Smooth muscle cell (in vitro differentiated cells): ENCODE results near the gene NOVA1. TPM values are rescaled to one million over a fixed set of nuclear protein-coding genes. Genes with fewer than 3 reads are reported as not detected.

Experiments
- DNase-seq: peaks from one replicate; lab custom pipeline; 2025; ENCODE audit not compliant: unreplicated experiment; lab: John Stamatoyannopoulos, UW
- H2AFZ ChIP-seq: fragments of 200-600 bp; sonication (generic); 2 replicates; pipeline ENCODE4 v1.6.0; 2016; ENCODE audit warnings: antibody characterized with exemption, low read depth, mild to moderate bottlenecking
- H3F3A ChIP-seq: fragments of 200-600 bp; sonication (generic); 2 replicates; pipeline ENCODE4 v1.6.0; 2017; ENCODE audit warnings: antibody characterized with exemption, low read depth
- H3K27ac ChIP-seq: fragments of 200-600 bp; sonication (generic); 2 replicates; pipeline ENCODE4 v1.5.1; 2016; ENCODE audit warnings: low read depth, mild to moderate bottlenecking
- H3K27me3 ChIP-seq: fragments of 200-600 bp; sonication (generic); 2 replicates; pipeline ENCODE4 v1.6.1; 2016; ENCODE audit warnings: low read depth, mild to moderate bottlenecking
- H3K36me3 ChIP-seq: fragments of 200-600 bp; sonication (generic); 2 replicates; pipeline ENCODE4 v1.5.1; 2016; ENCODE audit warnings: low read depth
- H3K4me1 ChIP-seq: fragments of 200-600 bp; sonication (generic); 2 replicates; pipeline ENCODE4 v1.5.1; 2016; ENCODE audit warnings: low read depth
- H3K4me2 ChIP-seq: fragments of 200-600 bp; sonication (generic); 2 replicates; pipeline ENCODE4 v1.6.0; 2016; ENCODE audit warnings: mild to moderate bottlenecking
- H3K4me3 ChIP-seq: fragments of 200-600 bp; sonication (generic); 2 replicates; pipeline ENCODE4 v1.5.1; 2016; ENCODE audit warnings: mild to moderate bottlenecking
- H3K79me2 ChIP-seq: fragments of 200-600 bp; sonication (generic); 2 replicates; pipeline ENCODE4 v1.6.0; 2016; ENCODE audit warnings: low read depth, mild to moderate bottlenecking
- H3K9ac ChIP-seq: fragments of 200-600 bp; sonication (generic); 2 replicates; pipeline ENCODE4 v1.6.0; 2016; ENCODE audit warnings: low read depth
- H3K9me3 ChIP-seq: fragments of 200-600 bp; sonication (generic); replicated peaks from 2 replicates; pipeline ENCODE4 v1.5.1; 2016; ENCODE audit warnings: low read depth
- H4K20me1 ChIP-seq: fragments of 200-600 bp; sonication (generic); 2 replicates; pipeline ENCODE4 v1.6.0; 2016; ENCODE audit warnings: low read depth
- WGBS: methylation state at CpG from one replicate; pipeline ENCODE4 v1.1.7; 2016; ENCODE audit warnings: low lambda C conversion rate; 5-methylcytosine and 5-hydroxymethylcytosine counted together
- polyA plus RNA-seq: library from polyadenylated mRNA; unstranded; fragments of >200 nt; fragmentation: Nextera tagmentation; extraction: Ambion mirVana; gene quantifications from 2 replicates; pipeline ENCODE4 v1.2.1, GENCODE V29; 2016
- total RNA-seq: library from RNA; depleted of rRNA; stranded (reverse); fragments of >200 nt; gene quantifications from 2 replicates; pipeline ENCODE4 v1.2.3, GENCODE V29; 2014
- TF ChIP-seq, protein P1 (sequence below): fragments of 200-600 bp; sonication (generic); IDR thresholded peaks from 2 replicates; pipeline ENCODE4 v1.5.1; 2017; ENCODE audit warnings: borderline replicate concordance, mild to moderate bottlenecking, antibody characterized with exemption; ENCODE audit not compliant: insufficient read depth, poor library complexity, severe bottlenecking

Gene NOVA1
- total and polyA plus RNA-seq, 2 experiments from 2014 or later = 1.2 to 4.6 TPM

DNA sequence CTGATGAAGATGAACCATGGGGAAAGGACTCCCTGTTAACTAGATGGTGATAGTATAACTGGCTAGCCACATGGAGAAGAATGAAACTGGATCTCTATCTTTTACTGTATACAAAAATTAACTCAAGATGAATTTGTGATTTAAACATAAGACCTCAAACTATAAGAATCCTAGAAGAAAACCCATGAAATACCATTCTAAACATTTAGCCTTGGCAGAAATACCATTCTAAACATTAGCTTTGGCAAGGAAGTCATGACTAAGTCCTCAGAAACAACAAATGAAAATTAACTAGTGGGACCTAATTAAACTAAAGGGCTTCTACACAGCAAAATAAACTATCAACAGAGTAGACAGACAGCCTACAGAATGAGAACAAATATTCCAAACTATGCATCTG lies 28.4 kb upstream of the NOVA1 start:
- no peak for DNase-seq
- H3K4me1 ChIP-seq = peaks cover 10% of the 10 kb centered on the region
- no peaks in the 10 kb centered on the region for H3K36me3 ChIP-seq
- H3F3A ChIP-seq = no peaks in the 10 kb centered on the region
- H3K9ac ChIP-seq = no peak overlapping the region
- no peak overlapping the region for H3K4me3 ChIP-seq
- no peak overlapping the region for H3K27ac ChIP-seq
- H3K9me3 ChIP-seq = no peaks in the 10 kb centered on the region
- no peaks in the 10 kb centered on the region for H4K20me1 ChIP-seq
- H3K4me2 ChIP-seq = no peak overlapping the region
- no peaks in the 10 kb centered on the region for H3K79me2 ChIP-seq
- TF ChIP-seq, protein P1, sequence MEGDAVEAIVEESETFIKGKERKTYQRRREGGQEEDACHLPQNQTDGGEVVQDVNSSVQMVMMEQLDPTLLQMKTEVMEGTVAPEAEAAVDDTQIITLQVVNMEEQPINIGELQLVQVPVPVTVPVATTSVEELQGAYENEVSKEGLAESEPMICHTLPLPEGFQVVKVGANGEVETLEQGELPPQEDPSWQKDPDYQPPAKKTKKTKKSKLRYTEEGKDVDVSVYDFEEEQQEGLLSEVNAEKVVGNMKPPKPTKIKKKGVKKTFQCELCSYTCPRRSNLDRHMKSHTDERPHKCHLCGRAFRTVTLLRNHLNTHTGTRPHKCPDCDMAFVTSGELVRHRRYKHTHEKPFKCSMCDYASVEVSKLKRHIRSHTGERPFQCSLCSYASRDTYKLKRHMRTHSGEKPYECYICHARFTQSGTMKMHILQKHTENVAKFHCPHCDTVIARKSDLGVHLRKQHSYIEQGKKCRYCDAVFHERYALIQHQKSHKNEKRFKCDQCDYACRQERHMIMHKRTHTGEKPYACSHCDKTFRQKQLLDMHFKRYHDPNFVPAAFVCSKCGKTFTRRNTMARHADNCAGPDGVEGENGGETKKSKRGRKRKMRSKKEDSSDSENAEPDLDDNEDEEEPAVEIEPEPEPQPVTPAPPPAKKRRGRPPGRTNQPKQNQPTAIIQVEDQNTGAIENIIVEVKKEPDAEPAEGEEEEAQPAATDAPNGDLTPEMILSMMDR = no peak
- no peak overlapping the region for H2AFZ ChIP-seq
- H3K27me3 ChIP-seq = no peaks in the 10 kb centered on the region

DNA sequence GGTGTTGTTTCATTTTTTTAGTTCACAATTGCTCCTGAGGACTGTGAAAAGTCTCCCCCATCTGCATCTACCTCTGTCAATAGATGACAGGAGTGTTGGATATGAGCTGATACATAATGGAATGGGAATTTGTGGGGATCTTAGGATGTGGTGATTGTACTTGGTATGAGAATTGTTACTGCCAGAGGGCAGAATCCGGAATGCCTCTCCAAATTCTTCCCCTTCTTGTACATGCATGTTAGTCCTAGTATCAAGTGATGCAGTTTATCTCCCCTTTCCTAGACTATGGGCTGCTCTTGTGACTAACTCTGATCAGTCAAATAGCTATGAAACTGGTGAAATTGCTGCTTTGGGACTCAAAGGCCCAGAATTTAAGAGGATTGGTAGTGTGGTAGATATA lies 24.8 kb upstream of the NOVA1 start:
- DNase-seq = no peak
- Histone ChIP-seq H4K20me1 (no peaks in the 10 kb centered on the region), H3K79me2 (no peaks in the 10 kb centered on the region), H3K27me3 (no peaks in the 10 kb centered on the region), H3K27ac (no peak overlapping the region), H3K4me2 (no peak overlapping the region), H3K36me3 (no peaks in the 10 kb centered on the region), H3K4me3 (no peak overlapping the region), H2AFZ (no peak overlapping the region), H3K9me3 (no peaks in the 10 kb centered on the region), H3F3A (no peaks in the 10 kb centered on the region), H3K9ac (no peak overlapping the region), H3K4me1 (peaks cover 10% of the 10 kb centered on the region)
- 78% methylated on average over 1 of the region's 1 CpG for WGBS
- TF ChIP-seq, protein P1 = no peak

DNA sequence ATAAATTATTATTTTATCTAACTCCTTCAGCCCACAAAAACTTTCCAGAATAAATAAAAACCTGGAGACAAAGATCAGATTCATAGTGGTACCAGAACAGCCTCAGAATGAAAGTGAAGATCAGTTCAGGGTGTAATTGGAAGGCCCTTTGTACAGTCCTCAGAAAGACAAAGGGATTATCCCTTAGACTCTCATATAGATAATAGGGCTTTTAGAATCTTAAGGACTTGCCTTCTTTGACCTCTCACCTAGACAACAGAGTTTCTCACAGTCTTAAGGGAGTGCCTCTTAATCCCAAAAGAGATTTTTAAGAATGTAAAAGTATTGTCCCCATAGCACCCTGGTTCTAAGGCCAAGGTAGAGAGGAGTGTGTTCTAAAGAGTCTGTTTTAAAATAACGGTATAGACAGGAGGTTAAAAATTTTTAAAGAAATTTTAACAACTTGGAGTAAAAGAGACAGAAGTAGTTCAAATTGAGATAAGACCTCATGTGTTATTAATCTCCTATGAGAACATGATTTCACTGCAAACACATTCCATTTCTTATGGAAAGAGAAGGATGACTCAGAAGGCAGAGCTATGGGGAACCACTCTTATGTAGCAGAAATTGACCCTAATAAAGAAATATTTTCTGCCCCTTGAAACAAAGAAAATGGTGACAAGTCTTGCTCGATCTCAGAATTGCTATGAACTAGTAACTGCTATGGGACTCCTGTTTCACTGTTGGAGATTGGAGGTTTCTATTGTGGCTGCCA lies 24.2 kb upstream of the NOVA1 start:
- Histone ChIP-seq H3K36me3 (no peaks in the 10 kb centered on the region), H3K4me1 (peaks cover 10% of the 10 kb centered on the region), H3K9ac (no peak overlapping the region), H3K4me2 (no peak overlapping the region), H3K4me3 (no peak overlapping the region), H3K9me3 (no peaks in the 10 kb centered on the region), H3F3A (no peaks in the 10 kb centered on the region), H3K79me2 (no peaks in the 10 kb centered on the region), H3K27ac (no peak overlapping the region), H3K27me3 (no peaks in the 10 kb centered on the region), H2AFZ (no peak overlapping the region), H4K20me1 (no peaks in the 10 kb centered on the region)
- TF ChIP-seq, protein P1 = no peak
- WGBS = 85% methylated on average over 2 of the region's 2 CpGs
- DNase-seq = no peak

DNA sequence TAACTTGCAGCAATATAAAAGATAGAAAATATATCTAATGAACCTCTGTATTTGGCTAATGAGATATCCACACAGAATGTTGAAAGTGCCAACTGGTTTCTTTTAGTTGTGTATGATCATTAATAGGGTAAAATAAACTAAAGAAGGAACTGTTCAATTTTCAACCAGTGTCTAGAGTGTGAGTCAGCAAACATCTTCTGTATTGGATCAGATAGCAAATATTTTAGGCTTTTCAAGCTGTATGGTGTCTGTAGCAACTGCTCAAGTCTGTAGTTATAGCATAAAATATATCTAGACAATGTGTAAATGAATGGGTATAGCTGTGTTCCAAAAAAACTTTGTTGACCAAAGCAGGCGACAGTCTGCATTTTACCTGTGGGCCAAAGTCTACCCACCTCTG lies 23.5 kb upstream of the NOVA1 start:
- H3K27ac ChIP-seq = no peak overlapping the region

More for the DNA sequence above, 23.5 kb upstream of the NOVA1 start:
- DNase-seq = no peak
- Histone ChIP-seq H3F3A (no peaks in the 10 kb centered on the region), H4K20me1 (no peaks in the 10 kb centered on the region), H3K79me2 (no peaks in the 10 kb centered on the region), H2AFZ (no peak overlapping the region), H3K4me1 (peaks cover 10% of the 10 kb centered on the region), H3K9me3 (no peaks in the 10 kb centered on the region), H3K9ac (no peak overlapping the region), H3K4me3 (no peak overlapping the region), H3K4me2 (no peak overlapping the region), H3K36me3 (no peaks in the 10 kb centered on the region), H3K27me3 (no peaks in the 10 kb centered on the region)
- 95% methylated on average over 1 of the region's 1 CpG for WGBS
- TF ChIP-seq, protein P1 = no peak
